Activated CD4-positive, CD25-positive, alpha-beta regulatory T cell treated with anti-CD3 and anti-CD28 coated beads, Interleukin-2, amount 50 U/mL, for 16 hours (primary cell): ENCODE results near the gene CYLD.

Source experiments
- DNase-seq: peaks from one replicate; pipeline ENCODE4 v3.0.0-alpha.2; 2020; ENCODE audit warnings: low read depth, low spot score

The CYLD gene

GRCh38 chr16:50739031-50739430, 2.9 kb upstream of the CYLD start:
- no peak for DNase-seq

GRCh38 chr16:50740736-50741135, 1.1 kb upstream of the CYLD start:
- no peak for DNase-seq

DNA sequence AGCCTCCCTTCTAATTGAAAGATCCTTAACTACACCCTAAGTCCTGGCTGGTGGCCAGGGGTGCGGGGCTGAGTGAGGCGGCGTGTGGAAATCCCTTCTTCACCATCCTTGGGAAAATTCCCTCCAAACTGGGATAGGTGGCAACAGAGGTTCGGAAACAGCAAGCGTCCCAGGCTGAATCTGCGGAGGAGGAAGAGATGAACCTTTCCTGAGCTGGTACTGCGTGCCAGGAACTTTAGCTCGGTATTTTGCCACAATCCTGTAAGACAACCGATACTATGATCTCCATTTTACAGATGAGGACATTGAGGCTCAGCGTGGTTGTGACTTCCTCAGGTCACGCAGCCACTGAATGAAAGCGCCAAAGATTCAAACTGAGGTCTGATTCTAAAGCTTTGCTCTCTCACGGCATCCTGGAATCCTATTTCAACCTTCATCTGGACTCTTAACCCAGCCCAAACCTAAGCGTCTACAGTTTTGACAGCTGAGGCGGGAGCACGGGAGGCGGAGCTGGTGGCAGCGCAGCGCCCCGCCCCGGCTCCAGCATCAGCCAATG, 583 bp upstream of the CYLD start:
- DNase-seq, result no peak

DNA sequence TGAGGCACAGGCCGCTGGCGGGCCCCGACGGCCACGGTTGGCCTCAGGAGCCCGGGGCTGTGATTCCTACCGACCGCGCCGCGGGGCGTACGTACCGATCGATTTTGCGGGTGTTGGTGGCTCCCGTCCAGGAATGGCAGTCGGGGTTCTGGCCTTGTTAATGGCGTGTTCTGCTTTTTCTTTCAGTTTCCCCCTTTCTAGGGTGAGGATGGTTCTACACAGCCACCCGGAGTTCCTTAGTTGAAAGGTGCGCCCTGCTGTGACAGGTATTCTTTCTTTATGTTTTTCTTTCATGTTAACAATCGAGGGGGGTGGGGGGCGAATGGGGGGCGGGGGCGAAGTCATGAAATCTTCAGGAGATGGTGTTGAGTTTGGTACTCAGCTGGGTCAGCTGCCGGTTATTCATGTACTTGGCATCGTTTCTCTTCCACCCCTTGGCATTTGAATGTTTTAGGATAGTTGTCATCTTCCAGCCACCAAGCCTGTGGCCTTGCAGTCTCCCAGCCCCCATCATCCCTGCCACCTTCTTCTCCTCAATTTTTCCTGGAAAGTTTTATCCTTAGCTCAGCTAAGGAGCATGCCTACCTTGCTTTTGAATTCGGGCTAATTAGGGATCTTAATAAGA, 802 bp downstream of the CYLD start:
- DNase-seq, result peak; percentile 24

GRCh38 chr16:50743581-50744225, 1.8 kb downstream of the CYLD start:
- DNase-seq, result no peak

GRCh38 chr16:50744881-50745280, 3.0 kb downstream of the CYLD start:
- DNase-seq, result no peak

DNA sequence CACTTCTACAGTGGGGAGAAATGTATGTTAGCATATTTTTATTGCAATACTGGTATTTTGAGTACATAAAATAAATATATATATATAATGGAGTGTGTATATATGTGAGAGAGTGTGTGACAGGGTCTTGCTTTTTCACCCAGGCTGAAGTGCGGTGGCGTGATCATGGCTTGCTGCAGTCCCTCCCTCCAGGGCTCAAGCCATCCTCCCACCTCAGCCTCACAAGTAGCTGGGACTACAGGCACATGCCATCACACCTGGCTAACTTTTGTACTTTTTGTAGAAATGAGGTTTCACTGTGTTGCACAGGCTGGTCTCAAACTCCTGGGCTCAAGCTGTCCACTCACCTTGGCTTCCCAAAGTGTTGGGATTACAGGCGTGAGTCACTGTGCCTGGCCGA, 4.1 kb downstream of the CYLD start:
- DNase-seq, result no peak

- peak; percentile 20 for DNase-seq
These were observed 5.5 kb downstream of the CYLD start for GRCh38 chr16:50747207-50747956.

GRCh38 chr16:50751528-50751927, 9.6 kb downstream of the CYLD start:
- no peak for DNase-seq

DNA sequence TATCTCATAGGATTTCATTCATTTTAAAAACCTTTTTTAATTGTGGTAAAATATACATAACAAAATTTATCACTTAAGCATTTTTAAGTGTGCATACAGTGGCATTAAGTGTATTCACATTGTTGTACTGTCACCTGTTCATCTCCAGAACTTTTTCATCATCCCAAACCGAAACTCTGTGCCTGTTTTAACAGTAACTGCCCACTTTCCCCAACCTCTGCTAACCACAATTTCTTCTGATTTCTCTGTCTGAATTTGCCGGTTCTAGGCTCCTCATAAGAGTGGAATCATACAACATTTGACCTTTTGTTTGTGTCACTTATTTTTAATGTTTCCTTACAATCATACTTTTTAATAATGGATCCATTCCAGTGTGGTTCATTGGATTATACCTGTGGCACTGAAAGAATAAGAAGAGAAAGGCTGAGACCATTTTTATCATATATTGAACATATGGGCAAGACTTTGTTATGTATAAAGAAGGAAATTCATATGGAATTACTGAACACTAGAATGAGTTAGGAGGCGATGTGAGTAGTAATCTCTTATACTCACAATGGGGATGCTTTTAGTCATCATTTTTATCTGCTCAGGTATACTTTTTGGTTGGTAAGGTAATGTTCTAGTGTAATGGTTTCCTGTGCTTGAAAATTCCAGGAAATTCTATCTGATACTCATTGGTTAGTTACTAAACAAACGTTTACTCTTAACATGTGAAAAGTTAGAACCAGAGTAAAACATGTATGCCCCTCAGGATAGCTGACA, 10.8 kb downstream of the CYLD start:
- DNase-seq, result no peak

GRCh38 chr16:50756473-50756872, 14.6 kb downstream of the CYLD start:
- no peak for DNase-seq

DNA sequence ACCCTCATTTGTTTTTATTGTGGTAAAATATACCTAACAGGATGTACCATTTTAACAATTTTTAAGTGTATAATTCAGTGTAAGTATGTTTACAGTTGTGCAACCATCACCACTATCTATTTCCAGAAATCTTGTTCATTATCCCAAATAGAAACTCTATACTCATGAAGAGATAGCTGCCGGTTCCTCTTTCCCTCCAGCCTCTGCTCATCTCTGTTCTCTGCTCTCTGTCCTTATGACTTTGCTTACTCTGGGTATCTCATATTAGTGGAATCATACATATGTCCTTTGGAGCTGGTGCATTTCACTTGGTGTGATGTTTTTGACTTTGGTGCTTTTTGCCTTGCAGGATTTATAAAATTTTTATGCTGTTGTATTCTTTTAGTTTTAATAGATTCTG, 19.4 kb downstream of the CYLD start:
- DNase-seq, result no peak

GRCh38 chr16:50762241-50762640, 20.4 kb downstream of the CYLD start:
- DNase-seq, result no peak

DNA sequence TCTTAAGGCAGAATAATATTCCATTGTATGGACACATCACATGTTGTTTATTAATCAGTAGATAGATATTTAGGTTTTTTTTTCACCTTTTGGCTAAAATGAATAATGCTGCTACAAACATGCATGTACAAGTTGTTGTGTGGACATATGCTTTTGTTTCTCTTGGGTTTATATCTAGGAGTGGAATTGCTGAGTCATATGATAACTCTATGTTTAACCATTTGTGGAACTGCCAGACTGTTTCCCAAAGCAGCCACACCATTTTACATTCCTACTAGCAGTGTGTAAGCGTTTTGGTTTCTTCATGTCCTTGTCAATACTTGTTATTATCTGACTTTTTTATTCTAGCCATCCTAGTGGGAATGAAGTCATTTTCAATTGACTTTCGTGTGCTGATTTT, 21.3 kb downstream of the CYLD start:
- DNase-seq, result no peak

DNA sequence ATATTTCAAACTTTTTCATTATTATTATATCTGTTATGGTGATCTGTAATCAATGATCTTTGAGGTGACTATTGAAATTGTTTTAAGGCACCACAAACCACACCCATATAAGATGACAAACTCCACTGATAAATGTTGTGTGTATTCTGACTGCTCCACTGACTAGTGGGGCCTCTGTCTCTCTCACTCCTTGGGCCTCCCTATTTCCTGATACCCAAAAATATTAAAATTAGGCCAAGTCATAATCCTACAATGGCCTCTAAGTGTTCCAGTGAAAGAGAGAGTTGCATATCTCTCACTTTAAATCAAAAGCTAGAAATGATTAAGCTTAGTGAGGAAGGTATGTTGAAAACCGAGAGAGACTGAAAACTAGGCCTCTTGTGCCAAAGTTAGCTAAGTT, 23.4 kb downstream of the CYLD start:
- no peak for DNase-seq

DNA sequence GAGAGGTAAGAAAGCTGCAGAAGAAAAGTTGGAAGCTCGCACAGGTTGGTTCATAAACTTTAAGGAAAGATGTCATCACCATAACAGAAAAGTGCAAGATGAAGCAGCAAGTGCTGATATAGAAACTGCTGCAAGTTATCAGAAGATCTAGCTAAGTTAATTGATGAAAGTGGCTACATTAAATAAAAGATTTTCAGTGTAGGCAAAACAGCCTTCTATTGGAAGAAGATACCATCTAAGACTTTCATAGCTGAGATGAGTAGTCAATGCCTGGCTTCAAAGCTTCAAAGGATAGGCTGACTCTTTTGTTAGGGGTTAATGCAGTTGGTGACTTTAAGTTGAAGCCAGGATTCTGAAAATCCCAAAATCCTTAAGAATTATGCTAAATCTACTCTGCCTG, 24.0 kb downstream of the CYLD start:
- DNase-seq, result no peak

- DNase-seq, result no peak
These were observed 25.3 kb downstream of the CYLD start for GRCh38 chr16:50767197-50767596.

- no peak for DNase-seq
These were observed 29.5 kb downstream of the CYLD start for GRCh38 chr16:50771366-50771765.

DNA sequence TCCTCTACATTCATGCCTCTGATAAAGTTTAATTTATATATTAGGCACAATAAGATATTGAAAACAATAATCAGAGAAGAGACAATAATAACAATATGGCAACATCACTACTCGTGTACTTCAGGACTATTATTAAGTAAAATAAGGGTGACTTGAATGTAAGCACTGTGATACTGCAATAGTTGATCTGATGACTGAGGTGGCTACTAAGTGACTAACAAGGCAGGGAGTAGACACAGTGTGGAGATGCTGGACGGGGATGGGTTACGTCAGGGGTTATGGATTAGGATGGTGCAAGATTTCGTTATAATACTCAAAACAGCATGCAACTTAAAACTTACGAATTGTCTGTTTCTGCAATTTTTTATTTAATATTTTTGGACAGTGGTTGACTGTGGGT, 32.5 kb downstream of the CYLD start:
- no peak for DNase-seq

- DNase-seq, result no peak
These were observed 33.1 kb downstream of the CYLD start for GRCh38 chr16:50774960-50775359.

DNA sequence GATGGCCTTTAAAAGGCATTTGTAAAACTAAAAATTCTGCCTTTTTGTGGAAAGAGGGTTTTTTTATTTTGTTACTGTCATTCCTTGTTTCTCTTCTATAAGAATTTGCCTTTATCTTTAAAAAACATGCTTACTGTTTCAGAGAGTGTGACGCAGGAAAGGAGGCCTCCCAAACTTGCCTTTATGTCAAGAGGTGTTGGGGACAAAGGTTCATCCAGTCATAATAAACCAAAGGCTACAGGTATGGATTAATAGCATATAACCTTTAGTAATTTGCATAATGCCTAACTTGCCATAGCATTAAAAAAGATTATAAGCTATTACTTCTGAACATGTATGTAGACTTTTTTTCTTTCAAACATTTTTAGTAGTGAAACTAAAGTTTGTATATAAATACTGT, 34.2 kb downstream of the CYLD start:
- no peak for DNase-seq
